Liver (tissue), 9 donors: Measurements from ENCODE around the gene TTC21A. TPM values are rescaled to one million over a fixed set of nuclear protein-coding genes. Genes with fewer than 3 reads are reported as not detected.
A peak's percentile ranks its signal among the peaks of the same experiment; 100 is the strongest.

Source experiments
- DNase-seq: peaks from one replicate; pipeline ENCODE4 v3.0.0-alpha.2; 2017; ENCODE audit warnings: low spot score
- H3K27ac ChIP-seq, 2 donors: one replicate each; pipeline ENCODE4 v1.7.0; 2013; ENCODE audit warnings: inconsistent platforms in 2 of 2, low read length in 2 of 2, control low read depth in 1 of 2, low read depth in 1 of 2, mild to moderate bottlenecking in 1 of 2
- H3K27me3 ChIP-seq, 4 donors: one replicate each; pipeline versions ENCODE4 v1.6.1 to v1.7.0; 2013; ENCODE audit warnings: low read length in 3 of 4, inconsistent platforms in 1 of 4, mild to moderate bottlenecking in 1 of 4, moderate library complexity in 1 of 4; ENCODE audit not compliant: control insufficient read depth in 4 of 4, insufficient read depth in 4 of 4
- H3K36me3 ChIP-seq, 4 donors: one replicate each; pipeline versions ENCODE4 v1.6.1 to v1.7.0; 2013; ENCODE audit warnings: low read length in 3 of 4, mild to moderate bottlenecking in 3 of 4, low read depth in 1 of 4, moderate library complexity in 1 of 4; ENCODE audit not compliant: control insufficient read depth in 4 of 4, insufficient read depth in 3 of 4
- H3K4me1 ChIP-seq, 4 donors: one replicate each; pipeline versions ENCODE4 v1.6.1 to v1.7.0; 2013; ENCODE audit warnings: low read length in 3 of 4, mild to moderate bottlenecking in 3 of 4, moderate library complexity in 1 of 4; ENCODE audit not compliant: control insufficient read depth in 4 of 4, insufficient read depth in 4 of 4
- H3K4me3 ChIP-seq, 3 donors: one replicate each; pipeline versions ENCODE4 v1.6.1 to v1.7.0; 2013; ENCODE audit warnings: low read length in 3 of 3, control low read depth in 1 of 3, low read depth in 1 of 3, mild to moderate bottlenecking in 1 of 3
- H3K9ac ChIP-seq, 2 donors: one replicate each; pipeline ENCODE4 v1.7.0; 2013; ENCODE audit warnings: low read length in 2 of 2, mild to moderate bottlenecking in 2 of 2, moderate library complexity in 2 of 2, control low read depth in 1 of 2, low read depth in 1 of 2
- H3K9me3 ChIP-seq, 4 donors: one replicate each; pipeline versions ENCODE4 v1.6.1 to v1.7.0; 2013; ENCODE audit warnings: low read length in 3 of 4; ENCODE audit not compliant: control insufficient read depth in 4 of 4
- ATF3 ChIP-seq: IDR thresholded peaks from 2 replicates; pipeline ENCODE4 v1.6.1; 2016; ENCODE audit warnings: antibody characterized with exemption
- CTCF ChIP-seq: fragments of 150-350 bp; IDR thresholded peaks from 2 replicates; pipeline ENCODE4 v1.5.1; 2017; ENCODE audit warnings: improper control_type of control experiment, low read depth, low read length; ENCODE audit not compliant: missing input control
- EGR1 ChIP-seq, 2 donors: IDR thresholded peaks; 2 replicates each; pipeline ENCODE4 v1.6.1; 2016 to 2018; ENCODE audit warnings: antibody characterized with exemption in 2 of 2, low read depth in 2 of 2
- FOXA1 ChIP-seq: IDR thresholded peaks from 2 replicates; pipeline ENCODE4 v1.6.1; 2016; ENCODE audit warnings: antibody characterized with exemption
- FOXA2 ChIP-seq: IDR thresholded peaks from 2 replicates; pipeline ENCODE4 v1.6.1; 2016; ENCODE audit warnings: antibody characterized with exemption
- GABPA ChIP-seq, 2 donors: IDR thresholded peaks in 1 of 2; conservative IDR thresholded peaks in 1 of 2; 2 replicates each; pipeline ENCODE4 v1.6.1; 2016; ENCODE audit warnings: antibody characterized with exemption in 2 of 2, mild to moderate bottlenecking in 1 of 2, moderate library complexity in 1 of 2
- HNF4A ChIP-seq, 2 donors: conservative IDR thresholded peaks; 2 replicates each; pipeline ENCODE4 v1.6.1; 2016; ENCODE audit warnings: antibody characterized with exemption in 2 of 2, mild to moderate bottlenecking in 2 of 2
- HNF4G ChIP-seq: IDR thresholded peaks from 2 replicates; pipeline ENCODE4 v1.6.1; 2016; ENCODE audit warnings: antibody characterized with exemption
- JUND ChIP-seq, 2 donors: IDR thresholded peaks; 2 replicates each; pipeline ENCODE4 v1.6.1; 2016; ENCODE audit warnings: antibody characterized with exemption in 2 of 2
- MAX ChIP-seq: IDR thresholded peaks from 2 replicates; pipeline ENCODE4 v1.6.1; 2016; ENCODE audit warnings: antibody characterized with exemption
- NR2F2 ChIP-seq: IDR thresholded peaks from 2 replicates; pipeline ENCODE4 v1.6.1; 2016; ENCODE audit warnings: antibody characterized with exemption
- RAD21 ChIP-seq, 2 donors: IDR thresholded peaks; 2 replicates each; pipeline ENCODE4 v1.6.1; 2016; ENCODE audit warnings: antibody characterized with exemption in 2 of 2, mild to moderate bottlenecking in 2 of 2
- REST ChIP-seq: IDR thresholded peaks from 2 replicates; pipeline ENCODE4 v1.6.1; 2016; ENCODE audit warnings: antibody characterized with exemption, mild to moderate bottlenecking
- RXRA ChIP-seq, 2 donors: IDR thresholded peaks; 2 replicates each; pipeline ENCODE4 v1.6.1; 2017 to 2018; ENCODE audit warnings: antibody characterized with exemption in 2 of 2, mild to moderate bottlenecking in 1 of 2
- SP1 ChIP-seq: IDR thresholded peaks from 2 replicates; pipeline ENCODE4 v1.6.1; 2018; ENCODE audit warnings: antibody characterized with exemption, mild to moderate bottlenecking
- TAF1 ChIP-seq: conservative IDR thresholded peaks from 2 replicates; pipeline ENCODE4 v1.6.1; 2016; ENCODE audit warnings: antibody characterized with exemption, mild to moderate bottlenecking
- YY1 ChIP-seq: IDR thresholded peaks from 2 replicates; pipeline ENCODE4 v1.6.1; 2016; ENCODE audit warnings: antibody characterized with exemption, mild to moderate bottlenecking
- ZBTB33 ChIP-seq: IDR thresholded peaks from 2 replicates; pipeline ENCODE4 v1.6.1; 2016; ENCODE audit warnings: antibody characterized with exemption
- WGBS: extraction: QIAGEN DNeasy Blood & Tissue Kit; methylation state at CpG from one replicate; pipeline ENCODE4 v1.1.7; 2013; 5-methylcytosine and 5-hydroxymethylcytosine counted together
- polyA plus RNA-seq, 2 donors: library from polyadenylated mRNA; stranded (reverse) in 1 of 2; unstranded in 1 of 2; fragments of 200-250 nt in 1 of 2; fragments of >200 nt in 1 of 2; fragmentation: Nextera tagmentation in 1 of 2; extraction: Ambion mirVana in 1 of 2; gene quantifications; one replicate each; pipeline versions ENCODE4 v1.2.1 to v1.2.3, GENCODE V29; 2013 to 2015
- total RNA-seq, 2 donors: library from RNA; depleted of rRNA; stranded (reverse); fragments of >200 nt; gene quantifications; one replicate each; pipeline ENCODE4 v1.2.3, GENCODE V29; 2014
- donor health status: healthy.
- donor health status: healthy.
- donor health status: healthy.
- donor health status: healthy.
- donor health status: healthy.

Gene TTC21A
- total and polyA plus RNA-seq, 4 donors, result 0.28 to 3.3 (median 1.6) TPM

- Histone ChIP-seq H3K9me3 (no peaks in the 10 kb centered on the region), H3K4me1 (peaks cover 5 to 12% (median 9%) of the 10 kb centered on the region in 4 donors), H3K4me3 (no peak overlapping the region), H3K27ac (peak overlapping the region; percentile 82), H3K9ac (no peak overlapping the region), H3K27me3 (no peaks in the 10 kb centered on the region), H3K36me3 (no peaks in the 10 kb centered on the region)
- 75% methylated on average over 3 of the region's 3 CpGs for WGBS
- no peak for TF ChIP-seq CTCF
- no peak for TF ChIP-seq GABPA (IDR thresholded peaks at IDR 0.05 in 1 of 2, conservative IDR thresholded peaks at IDR 0.05 in 1 of 2)
- peak in 1 of 2 donors; percentile 6 for TF ChIP-seq RXRA (IDR thresholded peaks at IDR 0.05)
- no peak for TF ChIP-seq NR2F2
- no peak for TF ChIP-seq MAX
- peak; percentile 21 to 52 for TF ChIP-seq JUND (IDR thresholded peaks at IDR 0.05)
- peak; percentile 26 for DNase-seq
Measured at GRCh38 chr3:39166134-39166710, 58.7 kb downstream of the TTC21A start.

GRCh38 chr3:39166932-39167532 is 59.6 kb downstream of the TTC21A start:
- no peak overlapping the region for H3K4me3 ChIP-seq
- H3K9ac ChIP-seq, result peak overlapping the region in 1 of 2 donors; percentile 35
- peak; percentile 32 for DNase-seq
- no peaks in the 10 kb centered on the region for H3K36me3 ChIP-seq
- TF ChIP-seq GABPA (IDR thresholded peaks at IDR 0.05 in 1 of 2, conservative IDR thresholded peaks at IDR 0.05 in 1 of 2), result peak; percentile 21 to 56
- TF ChIP-seq HNF4G, result no peak
- no peak for TF ChIP-seq CTCF
- TF ChIP-seq ZBTB33, result peak; percentile 70
- TF ChIP-seq TAF1, result no peak
- peak; percentile 40 to 88 for TF ChIP-seq JUND (IDR thresholded peaks at IDR 0.05)
- peak; percentile 49 to 55 for TF ChIP-seq HNF4A (conservative IDR thresholded peaks at IDR 0.05)
- TF ChIP-seq NR2F2, result no peak
- TF ChIP-seq YY1, result peak; percentile 76
- peak; percentile 82 for TF ChIP-seq FOXA2
- TF ChIP-seq RXRA (IDR thresholded peaks at IDR 0.05), result peak; percentile 48 to 76
- TF ChIP-seq REST, result peak; percentile 57
- peak; percentile 30 for TF ChIP-seq MAX
- peak in 1 of 2 donors; percentile 58 for TF ChIP-seq EGR1 (IDR thresholded peaks at IDR 0.05; ENCODE audit: low read depth in 2 of 2)
- peak; percentile 53 for TF ChIP-seq FOXA1
- peak; percentile 78 for TF ChIP-seq SP1
- TF ChIP-seq RAD21 (IDR thresholded peaks at IDR 0.05), result peak; percentile 34 to 45
- peak; percentile 96 for TF ChIP-seq ATF3
- H3K4me1 ChIP-seq, result peaks cover 6 to 12% (median 10%) of the 10 kb centered on the region in 4 donors
- peak overlapping the region; percentile 82 for H3K27ac ChIP-seq
- 15% methylated on average over 1 of the region's 1 CpG for WGBS
- H3K9me3 ChIP-seq, result no peaks in the 10 kb centered on the region
- H3K27me3 ChIP-seq, result no peaks in the 10 kb centered on the region
